Measurements from ENCODE around the gene KCNH1. TPM values are rescaled to one million over a fixed set of nuclear protein-coding genes. Genes with fewer than 3 reads are reported as not detected.

Gene KCNH1
- total RNA-seq, 2 donors from 2014 or later, result not detected

DNA sequence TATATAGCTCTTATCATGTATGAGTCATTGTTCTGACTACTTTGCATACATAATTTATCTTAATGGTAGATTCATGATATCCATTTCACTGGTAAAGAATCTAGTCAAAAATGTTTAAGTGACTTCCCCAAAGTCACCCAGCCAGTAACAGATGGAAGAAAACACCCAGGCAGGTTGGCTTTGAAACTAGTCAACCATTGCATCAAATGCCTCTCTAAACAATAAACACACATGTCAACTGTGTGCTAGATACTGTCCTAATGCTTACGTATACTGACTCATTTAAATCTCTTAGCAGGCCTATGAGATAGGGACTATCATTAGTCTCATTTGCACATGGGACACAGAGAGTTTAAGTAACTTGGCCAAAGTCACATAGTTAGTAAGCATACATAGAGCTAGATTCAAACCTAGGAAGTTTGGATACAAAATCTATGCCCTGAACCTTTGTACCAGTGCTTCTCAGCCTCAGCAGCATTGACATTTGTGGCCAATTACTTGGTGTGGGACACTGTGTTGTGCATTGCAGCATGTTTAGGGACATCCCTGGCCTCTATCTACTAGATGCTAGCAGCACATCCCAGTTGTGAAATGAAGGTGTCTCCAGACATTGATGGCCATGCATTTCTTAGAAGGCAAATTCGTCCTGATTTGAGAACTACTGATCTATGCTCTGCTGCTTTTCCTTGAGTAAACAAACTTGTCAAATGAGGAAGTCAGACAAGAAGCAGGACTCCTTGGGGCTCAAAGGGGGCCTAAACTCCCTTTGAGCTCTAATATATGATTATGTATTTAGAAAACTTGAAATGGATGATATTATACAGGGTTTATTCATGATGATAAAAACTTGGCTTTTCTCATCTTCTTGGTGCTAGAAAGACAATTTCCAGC, 316.3 kb downstream of the KCNH1 start:
- Mint-ChIP-seq H3K36me3 (ENCODE audit: low read depth) (no peaks in the 10 kb centered on the region), H3K27ac (no peak overlapping the region), H3K27me3 (peaks cover 16% of the 10 kb centered on the region), H3K4me3 (no peak overlapping the region), H3K9me3 (no peaks in the 10 kb centered on the region), H3K4me1 (no peaks in the 10 kb centered on the region)
- ATAC-seq (replicated peaks), result no peak

DNA sequence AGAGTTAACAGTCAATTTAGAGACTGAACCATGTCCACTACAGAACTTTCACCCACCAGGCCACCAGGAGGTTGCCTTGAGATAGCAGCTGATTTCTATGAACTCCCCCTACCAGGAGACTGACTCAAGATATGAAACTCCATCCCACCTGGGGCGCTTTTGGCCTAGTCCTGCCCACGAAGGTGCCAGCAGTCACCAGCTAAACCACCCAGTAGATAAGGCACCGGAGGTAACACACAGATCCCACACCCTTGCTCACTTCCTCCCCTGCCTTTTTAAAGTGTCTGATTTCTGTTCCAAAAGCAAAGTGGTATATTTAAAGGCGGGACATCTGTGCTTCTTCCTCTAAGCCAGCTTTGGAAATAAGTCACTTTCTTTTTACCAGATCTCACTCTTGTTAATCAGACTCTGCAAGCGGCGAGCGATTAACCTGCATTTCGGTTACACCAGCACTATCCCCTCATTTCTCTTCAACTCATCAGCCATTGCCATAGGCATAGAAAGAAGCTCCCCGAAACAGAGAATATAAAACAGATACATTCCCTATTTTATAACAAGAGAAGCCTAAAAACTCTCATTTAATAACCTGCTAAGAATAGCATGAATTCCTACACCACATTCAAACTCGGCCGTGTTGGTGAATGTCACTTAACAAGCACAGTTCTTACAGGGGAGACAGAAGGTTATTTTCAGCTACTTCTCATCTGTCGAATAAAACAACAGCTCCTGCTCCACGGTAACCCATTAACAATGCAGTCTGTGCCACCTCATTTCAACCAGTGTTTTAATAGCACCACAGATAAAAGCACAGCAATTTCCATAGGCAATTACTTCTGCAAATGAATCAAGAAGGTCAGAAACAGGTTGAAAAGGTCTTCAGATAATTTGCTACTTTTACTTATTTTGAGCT, 318.1 kb downstream of the KCNH1 start:
- H3K4me1 Mint-ChIP-seq, result no peaks in the 10 kb centered on the region
- H3K4me3 Mint-ChIP-seq, result no peak overlapping the region
- no peaks in the 10 kb centered on the region for H3K9me3 Mint-ChIP-seq
- H3K36me3 Mint-ChIP-seq (ENCODE audit: low read depth), result no peaks in the 10 kb centered on the region
- H3K27ac Mint-ChIP-seq, result no peak overlapping the region
- H3K27me3 Mint-ChIP-seq, result peaks cover 13% of the 10 kb centered on the region
- no peak for ATAC-seq (replicated peaks)

DNA sequence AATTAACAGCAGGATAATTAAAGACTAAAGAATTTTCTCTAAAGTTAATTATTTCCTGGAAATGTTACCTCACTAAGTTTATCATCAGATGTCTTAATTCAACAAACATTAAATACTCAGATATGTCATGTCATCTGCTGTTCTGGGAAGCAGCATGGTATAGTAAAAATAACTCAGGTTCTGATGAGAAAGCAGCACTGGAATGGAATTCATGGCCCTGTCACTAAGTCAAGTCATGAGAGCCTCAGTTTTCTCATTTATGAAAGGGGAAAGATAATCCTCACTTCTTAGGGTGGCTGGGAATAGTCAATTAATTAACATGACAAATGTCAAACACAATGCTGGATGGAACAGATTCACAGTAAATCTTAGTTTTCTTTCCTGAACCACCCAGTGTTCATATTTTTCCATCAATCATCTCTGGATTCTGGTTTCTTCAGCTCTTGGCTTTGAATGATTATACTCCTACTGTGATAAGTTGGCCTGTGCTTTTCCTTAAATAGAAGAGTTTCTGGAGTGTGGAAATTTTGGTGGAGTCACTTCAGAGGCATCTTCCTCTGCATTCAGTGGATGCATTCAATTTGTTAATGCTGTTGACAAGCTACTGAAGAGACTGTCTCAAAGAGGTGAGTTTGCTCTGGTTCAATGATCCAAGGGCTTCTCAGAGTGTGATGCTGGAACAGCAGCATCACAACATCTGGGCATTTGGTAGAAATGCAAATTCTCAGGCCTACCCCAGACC, 319.4 kb downstream of the KCNH1 start:
- H3K9me3 Mint-ChIP-seq, result no peaks in the 10 kb centered on the region
- H3K4me3 Mint-ChIP-seq, result no peak overlapping the region
- H3K36me3 Mint-ChIP-seq (ENCODE audit: low read depth), result no peaks in the 10 kb centered on the region
- ATAC-seq (replicated peaks), result no peak
- H3K4me1 Mint-ChIP-seq, result no peaks in the 10 kb centered on the region
- peaks cover 17% of the 10 kb centered on the region for H3K27me3 Mint-ChIP-seq
- H3K27ac Mint-ChIP-seq, result no peak overlapping the region

DNA sequence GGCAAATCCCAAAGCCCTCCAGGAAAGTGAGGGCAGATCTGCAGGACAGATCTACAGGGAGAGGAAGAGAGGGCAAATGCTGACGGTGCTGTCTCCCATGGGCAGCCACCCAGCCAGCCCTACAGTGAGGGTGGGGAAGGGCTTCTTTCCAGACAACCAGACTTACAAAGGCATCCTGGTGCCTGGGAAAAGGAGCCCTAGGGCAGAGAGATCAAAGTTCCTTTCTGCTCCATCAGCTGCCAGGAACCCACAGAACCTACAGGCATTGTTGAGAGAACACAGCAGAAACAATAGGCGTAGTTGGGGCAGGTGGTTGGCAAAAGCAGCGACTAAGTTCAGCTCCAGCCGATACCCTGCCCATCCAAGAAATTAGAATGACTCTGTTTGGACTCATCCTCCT, 332.4 kb downstream of the KCNH1 start:
- no peak for ATAC-seq (replicated peaks)
- H3K9me3 Mint-ChIP-seq, result no peaks in the 10 kb centered on the region
- no peak overlapping the region for H3K4me3 Mint-ChIP-seq
- peaks cover 15% of the 10 kb centered on the region for H3K27me3 Mint-ChIP-seq
- no peak overlapping the region for H3K27ac Mint-ChIP-seq
- H3K36me3 Mint-ChIP-seq (ENCODE audit: low read depth), result no peaks in the 10 kb centered on the region
- no peaks in the 10 kb centered on the region for H3K4me1 Mint-ChIP-seq

DNA sequence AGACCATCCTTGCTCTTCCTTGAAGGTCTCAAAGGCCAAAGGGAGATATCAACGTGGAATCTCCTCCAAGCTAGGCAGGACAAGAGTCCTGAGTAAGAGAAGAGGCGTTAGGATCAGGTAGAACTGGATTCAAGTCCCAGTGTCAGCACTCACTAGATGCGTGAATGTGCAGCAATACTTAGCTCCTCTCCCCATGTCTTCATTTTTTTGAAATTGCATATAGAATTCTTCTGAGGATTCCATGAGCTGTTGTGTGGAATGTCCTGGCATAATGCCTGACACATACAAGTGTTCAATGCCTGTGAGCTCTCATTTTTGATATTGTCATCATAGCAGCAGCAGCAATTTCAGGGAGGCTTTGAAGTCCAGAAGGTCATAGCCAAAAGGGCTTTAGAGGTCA, 333.2 kb downstream of the KCNH1 start:
- Mint-ChIP-seq H3K4me3 (no peak overlapping the region), H3K9me3 (no peaks in the 10 kb centered on the region), H3K4me1 (no peaks in the 10 kb centered on the region), H3K36me3 (ENCODE audit: low read depth) (no peaks in the 10 kb centered on the region), H3K27ac (no peak overlapping the region), H3K27me3 (peaks cover 14% of the 10 kb centered on the region)
- no peak for ATAC-seq (replicated peaks)

DNA sequence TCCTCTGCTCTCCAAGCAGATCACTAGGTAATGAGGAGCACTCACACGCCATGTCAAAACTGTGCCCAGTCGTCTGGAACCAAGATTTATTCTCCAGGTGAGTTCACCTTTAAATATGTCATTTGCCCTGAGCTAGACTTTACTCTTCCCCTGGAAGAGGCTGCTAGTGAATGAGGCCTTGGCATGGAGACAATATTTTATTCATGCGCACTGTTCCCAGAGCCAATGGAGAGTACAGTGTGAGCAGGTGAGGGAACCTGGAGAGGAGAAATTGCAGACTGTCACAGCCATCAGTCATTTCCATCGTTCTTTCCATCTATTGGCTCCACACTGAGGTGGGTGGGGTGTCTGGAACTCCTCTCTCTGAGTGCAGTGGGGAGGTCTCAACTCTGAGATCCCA, 333.6 kb downstream of the KCNH1 start:
- ATAC-seq (replicated peaks), result no peak
- no peak overlapping the region for H3K4me3 Mint-ChIP-seq
- peaks cover 13% of the 10 kb centered on the region for H3K27me3 Mint-ChIP-seq
- no peak overlapping the region for H3K27ac Mint-ChIP-seq
- no peaks in the 10 kb centered on the region for H3K36me3 Mint-ChIP-seq (ENCODE audit: low read depth)
- H3K4me1 Mint-ChIP-seq, result no peaks in the 10 kb centered on the region
- H3K9me3 Mint-ChIP-seq, result no peaks in the 10 kb centered on the region

DNA sequence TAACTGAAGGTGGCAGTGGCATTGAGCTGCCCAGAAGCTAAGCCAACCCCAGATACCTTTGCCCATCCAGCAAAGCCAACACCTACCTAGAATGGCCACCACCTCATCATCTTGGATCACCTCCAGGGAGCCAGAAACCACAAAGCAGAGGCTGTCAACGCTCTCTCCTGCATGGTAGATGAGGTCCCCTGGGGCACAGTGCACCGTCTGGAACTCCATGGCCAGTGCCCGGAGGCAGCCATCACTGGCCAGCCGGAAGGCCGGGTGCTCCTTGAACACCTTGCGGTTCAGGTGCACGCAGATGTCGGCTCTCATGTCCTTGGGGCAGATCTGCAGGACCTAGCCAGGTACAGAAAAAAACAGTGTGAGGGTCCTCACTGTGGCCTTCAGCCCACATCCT, 336.5 kb downstream of the KCNH1 start:
- Mint-ChIP-seq H3K27me3 (peaks cover 12% of the 10 kb centered on the region), H3K36me3 (ENCODE audit: low read depth) (no peaks in the 10 kb centered on the region), H3K4me3 (no peak overlapping the region), H3K9me3 (no peaks in the 10 kb centered on the region), H3K4me1 (no peaks in the 10 kb centered on the region), H3K27ac (no peak overlapping the region)
- ATAC-seq (replicated peaks), result no peak

DNA sequence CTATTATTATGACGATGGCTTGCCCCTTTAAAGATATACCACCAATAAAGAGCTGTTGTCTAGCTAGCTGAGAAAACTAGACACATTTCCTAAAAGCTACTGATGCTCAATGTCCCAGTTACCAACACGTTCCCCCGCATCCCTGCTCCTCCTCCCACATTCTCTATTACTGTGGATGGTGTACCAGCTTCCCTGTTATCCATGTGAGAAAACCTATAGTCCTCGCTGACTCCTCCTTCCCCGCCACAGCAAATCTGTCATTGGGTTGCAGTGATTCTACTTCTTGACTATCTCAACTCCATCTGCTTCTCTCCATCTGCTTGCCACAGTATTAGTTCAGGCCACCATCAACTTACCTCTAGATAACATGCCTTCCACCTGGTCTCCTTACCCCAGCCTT, 337.5 kb downstream of the KCNH1 start:
- Mint-ChIP-seq H3K36me3 (ENCODE audit: low read depth) (no peaks in the 10 kb centered on the region), H3K27ac (no peak overlapping the region), H3K9me3 (no peaks in the 10 kb centered on the region), H3K4me3 (no peak overlapping the region), H3K4me1 (no peaks in the 10 kb centered on the region), H3K27me3 (peaks cover 18% of the 10 kb centered on the region)
- ATAC-seq (replicated peaks), result no peak

DNA sequence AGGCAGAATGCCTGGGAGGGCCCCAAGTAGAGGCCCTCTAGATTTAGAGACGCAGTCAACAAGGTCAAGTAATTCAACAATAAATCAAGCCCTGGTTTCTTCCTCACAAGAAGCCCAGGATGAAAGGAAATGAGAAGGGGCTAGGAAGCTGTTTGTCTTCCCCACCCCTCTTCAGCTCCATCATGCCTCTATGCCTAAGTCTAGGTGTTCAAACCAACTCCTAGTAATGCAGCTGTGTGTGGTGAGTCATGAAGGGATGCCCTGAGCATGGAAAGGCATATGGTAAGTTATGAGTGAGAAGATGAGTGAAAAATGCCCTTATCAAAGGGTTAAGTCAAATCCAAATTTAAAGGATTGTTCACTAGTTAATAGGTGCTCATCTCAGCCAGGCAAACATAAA, 339.5 kb downstream of the KCNH1 start:
- Mint-ChIP-seq H3K27me3 (peaks cover 27% of the 10 kb centered on the region), H3K4me3 (no peak overlapping the region), H3K4me1 (no peaks in the 10 kb centered on the region), H3K27ac (no peak overlapping the region), H3K36me3 (ENCODE audit: low read depth) (no peaks in the 10 kb centered on the region), H3K9me3 (no peaks in the 10 kb centered on the region)
- no peak for ATAC-seq (replicated peaks)

DNA sequence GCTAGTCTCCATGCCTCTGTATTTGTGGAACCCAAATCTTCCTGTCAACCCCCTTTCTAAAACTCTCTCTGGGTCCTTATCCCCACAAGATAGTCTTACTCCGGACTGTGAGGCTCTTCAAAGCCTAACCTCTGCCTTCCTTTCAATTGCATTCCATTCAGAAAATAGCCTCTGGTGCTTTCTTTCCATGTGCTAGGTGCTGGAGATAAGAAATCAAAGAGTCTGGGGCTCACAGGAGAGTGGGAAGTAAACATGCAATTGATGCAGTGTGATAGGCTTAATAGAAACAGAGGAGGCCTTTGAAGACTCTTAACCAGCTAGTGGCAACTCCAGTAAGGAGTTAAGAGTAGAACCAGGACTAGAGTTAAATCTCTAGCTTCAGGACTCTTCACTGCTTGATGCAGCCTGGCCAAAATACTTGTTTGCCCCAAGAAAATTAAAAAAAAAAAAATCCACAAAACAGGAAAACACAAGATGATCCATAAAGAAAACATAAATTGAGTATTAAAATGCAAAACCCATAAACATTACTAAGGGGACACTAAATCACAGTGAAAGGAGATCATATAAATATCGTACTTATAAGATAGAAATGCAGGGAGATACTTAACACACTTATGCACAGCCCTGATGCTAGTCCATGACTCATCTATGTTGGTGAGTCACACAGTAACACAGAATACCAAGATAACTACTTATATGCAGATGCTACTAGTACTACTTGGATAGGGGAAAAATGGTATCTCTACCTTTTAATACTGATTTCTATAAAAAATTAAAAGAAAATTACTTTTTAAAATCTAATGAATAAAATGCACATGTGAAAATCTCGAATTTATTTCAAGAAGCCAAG, 341.5 kb downstream of the KCNH1 start:
- Mint-ChIP-seq H3K4me1 (no peaks in the 10 kb centered on the region), H3K27ac (no peak overlapping the region), H3K9me3 (no peaks in the 10 kb centered on the region), H3K27me3 (peaks cover 26% of the 10 kb centered on the region), H3K36me3 (ENCODE audit: low read depth) (no peaks in the 10 kb centered on the region), H3K4me3 (no peak overlapping the region)
- peak; percentile 65 for ATAC-seq (replicated peaks)

DNA sequence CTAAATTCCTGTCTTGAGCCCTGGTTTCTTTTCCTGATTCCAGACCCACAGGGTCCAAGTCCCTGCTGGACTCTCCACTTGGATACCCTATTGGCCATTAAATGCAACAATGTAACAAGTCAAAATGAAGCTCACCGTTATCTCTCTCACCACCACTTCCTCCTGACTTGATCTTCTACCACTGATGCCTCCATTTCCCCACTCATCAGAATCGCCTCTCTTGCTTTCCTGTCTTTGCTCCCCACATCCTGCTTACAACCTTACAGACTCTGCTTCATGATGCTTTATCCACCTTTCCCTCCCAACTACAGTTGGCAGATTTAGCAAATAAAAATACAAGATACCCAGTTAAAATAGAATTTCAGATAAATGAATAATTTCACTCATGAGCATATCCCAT, 343.8 kb downstream of the KCNH1 start:
- Mint-ChIP-seq H3K27me3 (peaks cover 30% of the 10 kb centered on the region), H3K36me3 (ENCODE audit: low read depth) (no peaks in the 10 kb centered on the region), H3K4me3 (no peak overlapping the region), H3K4me1 (no peaks in the 10 kb centered on the region), H3K9me3 (no peaks in the 10 kb centered on the region), H3K27ac (no peak overlapping the region)
- no peak for ATAC-seq (replicated peaks)

DNA sequence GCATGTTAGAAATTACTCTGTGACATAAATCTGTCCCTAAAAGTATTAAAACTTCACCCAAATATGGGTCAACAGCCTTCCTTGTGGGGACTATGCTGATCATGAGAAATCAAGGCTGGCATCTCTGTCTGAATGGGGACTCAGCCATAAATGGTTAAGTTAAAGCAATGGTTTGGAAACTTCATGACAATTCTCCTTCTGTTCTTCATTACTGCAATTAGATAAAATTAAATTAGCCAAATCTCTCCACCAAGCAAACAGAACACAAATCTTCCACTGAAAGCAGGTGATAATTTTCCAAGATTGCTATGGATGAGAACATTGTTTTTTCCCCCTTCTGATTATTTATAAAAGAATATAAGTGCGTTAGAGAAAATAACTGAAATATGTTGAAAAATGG, 346.1 kb downstream of the KCNH1 start:
- Mint-ChIP-seq H3K4me1 (no peaks in the 10 kb centered on the region), H3K36me3 (ENCODE audit: low read depth) (no peaks in the 10 kb centered on the region), H3K27ac (no peak overlapping the region), H3K9me3 (no peaks in the 10 kb centered on the region), H3K4me3 (no peak overlapping the region), H3K27me3 (peaks cover 28% of the 10 kb centered on the region)
- no peak for ATAC-seq (replicated peaks)

DNA sequence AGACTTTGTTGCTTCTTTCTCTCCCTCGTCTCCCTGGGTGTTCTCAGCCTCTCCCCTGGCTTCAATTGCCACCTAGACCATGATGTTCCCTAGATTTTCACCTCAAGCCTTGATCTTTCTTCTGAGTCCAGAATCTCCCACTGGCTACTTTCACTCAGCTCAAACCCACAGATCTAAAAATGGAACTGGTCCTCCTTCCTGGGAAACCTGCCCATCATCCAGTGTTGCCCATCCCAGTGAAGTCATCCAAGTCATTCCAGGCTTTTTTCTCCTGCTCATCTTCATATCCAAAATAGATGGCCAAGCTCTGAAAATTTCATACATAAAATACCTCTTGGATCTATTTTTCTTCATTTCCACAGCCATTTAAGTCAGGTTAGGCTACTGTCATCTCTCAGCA, 347.4 kb downstream of the KCNH1 start:
- ATAC-seq (replicated peaks), result no peak
- H3K36me3 Mint-ChIP-seq (ENCODE audit: low read depth), result no peaks in the 10 kb centered on the region
- H3K9me3 Mint-ChIP-seq, result no peaks in the 10 kb centered on the region
- H3K27ac Mint-ChIP-seq, result no peak overlapping the region
- H3K27me3 Mint-ChIP-seq, result peaks cover 27% of the 10 kb centered on the region
- no peak overlapping the region for H3K4me3 Mint-ChIP-seq
- H3K4me1 Mint-ChIP-seq, result no peaks in the 10 kb centered on the region

DNA sequence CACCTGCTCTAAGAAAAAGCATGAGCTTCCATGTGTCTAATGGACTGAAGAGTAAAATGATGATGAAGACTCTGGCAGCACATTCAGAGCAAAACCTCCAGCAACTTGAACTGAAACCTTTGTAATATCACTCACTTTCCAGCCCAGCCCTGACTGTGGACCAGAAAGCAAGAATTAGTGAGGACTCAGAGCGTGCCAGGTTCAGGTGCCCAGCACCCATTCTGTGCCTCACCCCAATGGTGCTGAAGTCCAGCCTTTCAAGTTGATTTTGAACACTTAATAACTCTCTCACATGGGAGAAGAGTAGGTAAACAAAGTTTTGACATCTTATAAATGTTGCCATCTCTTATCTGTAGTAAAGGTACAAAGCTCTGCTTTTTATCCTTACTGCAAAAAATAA, 350.0 kb downstream of the KCNH1 start:
- H3K9me3 Mint-ChIP-seq, result no peaks in the 10 kb centered on the region
- no peaks in the 10 kb centered on the region for H3K36me3 Mint-ChIP-seq (ENCODE audit: low read depth)
- no peaks in the 10 kb centered on the region for H3K4me1 Mint-ChIP-seq
- ATAC-seq (replicated peaks), result no peak
- no peak overlapping the region for H3K4me3 Mint-ChIP-seq
- H3K27me3 Mint-ChIP-seq, result peaks cover 18% of the 10 kb centered on the region
- H3K27ac Mint-ChIP-seq, result no peak overlapping the region
